ENCODE results near the gene ZDHHC16. TPM values are rescaled to one million over a fixed set of nuclear protein-coding genes. Genes with fewer than 3 reads are reported as not detected.
"Not testable (repeated sequence)": the region's sequence is repeated elsewhere in the genome, so short reads cannot be mapped to it uniquely, and the experiment has no call there.

ZDHHC16 gene
- polyA plus RNA-seq (ENCODE audit: insufficient read length in 4 of 4): 10 to 100 TPM; 34.2 to 45.8 (median 39.7) TPM

DNA sequence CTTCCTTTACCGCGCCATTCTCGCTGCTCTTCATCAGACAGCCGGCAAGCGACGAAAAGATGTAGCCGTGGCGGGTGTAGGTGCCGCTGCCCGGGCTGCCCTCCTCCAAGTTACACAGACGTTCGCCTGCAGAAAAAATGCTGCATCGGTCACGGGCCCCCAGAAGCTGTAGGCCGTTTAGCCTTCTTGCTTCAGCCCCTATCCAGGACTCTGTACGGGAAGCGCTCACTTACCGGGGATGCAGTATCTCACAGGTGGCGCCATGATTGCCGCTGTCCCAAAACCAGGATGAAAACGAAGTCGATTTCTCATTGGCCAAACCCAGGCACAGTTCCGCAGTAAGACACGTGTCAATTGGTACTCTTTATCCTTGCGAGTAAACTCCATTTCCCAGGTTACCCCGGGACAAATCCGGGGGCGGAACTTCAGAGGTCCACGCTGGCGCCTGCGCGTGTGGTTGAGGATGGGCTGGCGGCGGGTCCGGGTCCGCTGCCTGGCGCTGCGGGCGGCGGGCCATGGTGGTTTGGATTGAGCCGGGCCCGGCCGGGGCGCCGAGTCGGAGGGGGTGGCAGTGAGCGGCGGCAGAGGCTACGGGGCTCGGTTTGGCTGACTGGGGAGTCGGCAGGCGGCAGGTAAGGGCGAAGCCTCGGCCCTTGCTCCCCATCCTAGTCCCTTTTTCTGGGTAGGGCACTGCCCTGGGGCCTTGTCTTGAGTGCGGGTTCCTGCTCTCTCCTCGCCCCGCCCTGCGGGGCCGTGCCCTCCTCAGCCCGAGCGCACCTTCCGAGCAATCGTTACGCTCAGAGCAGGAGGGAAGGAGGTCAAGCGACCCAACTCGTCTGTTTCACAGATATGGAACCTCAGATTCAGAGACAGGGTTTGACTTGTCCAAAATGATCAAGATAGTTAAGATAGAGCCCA, at the start of gene ZDHHC16, which contains the start of gene EXOSC1:
ZDHHC16 (plus strand) TSS at position 454 of the 918 bp plus-strand sequence. CDS start 5,501 bp downstream, outside the sequence.
EXOSC1 (minus strand) TSS at position 285 of the 918 bp plus-strand sequence; CDS start at position 264, 21 bp downstream.
- peak; percentile 77 to 93 (median 88) for DNase-seq (ENCODE audit: low read depth in 4 of 4, low spot score in 2 of 4)

DNA sequence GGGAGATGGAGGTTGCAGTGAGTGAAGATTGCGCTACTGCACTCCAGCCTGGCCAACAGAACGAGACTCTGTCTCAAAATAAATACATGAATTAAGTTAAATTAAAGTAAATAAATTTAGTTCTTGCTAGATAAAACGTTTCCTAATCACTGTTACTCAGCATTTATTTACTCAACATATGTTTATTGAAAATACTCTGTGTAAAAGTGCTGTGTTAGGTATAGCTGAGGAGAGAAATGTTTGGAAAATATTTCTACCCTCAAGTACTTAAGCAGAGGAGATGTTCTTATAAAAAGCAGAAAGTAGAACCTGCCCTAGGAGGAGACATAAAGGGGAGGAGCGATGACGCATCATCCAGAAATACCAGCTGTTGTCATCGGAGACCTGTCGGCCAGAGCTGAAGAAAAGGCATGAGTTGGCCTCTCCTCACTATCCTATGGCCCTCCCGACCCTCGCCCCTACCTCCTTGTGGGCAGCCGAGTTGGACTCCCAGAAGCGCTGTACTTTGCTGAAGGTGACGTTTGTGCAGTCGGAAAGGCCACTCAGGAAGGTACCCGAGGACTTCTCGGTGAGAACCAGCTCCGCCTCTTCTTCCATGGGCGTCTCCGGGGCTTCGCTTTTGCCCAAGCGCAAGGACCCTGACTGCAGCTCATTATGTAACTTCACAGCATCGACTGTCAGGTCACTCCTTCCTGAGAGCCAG, 46.0 kb upstream of the ZDHHC16 start:
- no peak for DNase-seq (ENCODE audit: low read depth in 4 of 4, low spot score in 2 of 4)

DNA sequence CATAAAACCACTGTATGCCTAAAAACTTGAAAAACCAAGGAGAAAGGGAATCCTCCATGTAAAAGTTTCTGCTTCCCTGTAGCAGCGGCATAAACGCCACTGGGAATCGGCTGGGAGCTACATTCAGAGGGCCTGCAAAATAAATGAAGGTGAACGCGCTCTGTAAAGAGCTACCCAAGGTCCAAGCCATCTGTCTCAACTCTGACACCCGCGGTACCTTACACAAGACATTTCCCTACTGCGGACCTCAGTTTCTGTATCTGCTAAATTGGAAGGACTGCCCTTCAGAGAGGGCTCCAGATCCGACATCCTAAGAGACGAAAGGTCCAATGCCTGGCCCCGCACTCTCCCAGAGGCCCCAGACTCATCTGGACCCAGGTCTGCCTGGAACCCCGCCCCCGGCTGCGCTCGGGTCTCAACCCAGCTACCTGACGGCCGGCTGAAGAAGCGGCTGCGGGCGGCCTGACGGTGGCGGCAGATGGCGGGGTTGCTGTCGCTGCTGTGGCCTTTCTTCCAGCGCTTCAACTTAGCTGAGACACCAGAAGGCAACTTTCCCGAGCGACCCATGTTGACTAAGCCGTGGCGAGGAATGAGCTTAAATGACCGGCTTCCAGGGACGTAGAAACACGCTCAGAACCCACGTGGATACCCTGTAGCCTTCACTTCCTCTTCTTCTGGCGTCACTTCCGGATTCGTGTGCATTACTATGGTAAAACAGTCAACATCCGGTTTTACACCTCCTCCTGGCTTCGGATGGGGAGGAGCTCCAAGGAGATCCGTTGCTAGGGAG, 45.1 kb upstream of the ZDHHC16 start, which contains the start of gene RRP12:
RRP12 (minus strand) TSS at position 676 of the 790 bp plus-strand sequence; CDS start at position 567, 109 bp downstream.
- DNase-seq (ENCODE audit: low read depth in 4 of 4, low spot score in 2 of 4): peak; percentile 91 to 98 (median 93)

DNA sequence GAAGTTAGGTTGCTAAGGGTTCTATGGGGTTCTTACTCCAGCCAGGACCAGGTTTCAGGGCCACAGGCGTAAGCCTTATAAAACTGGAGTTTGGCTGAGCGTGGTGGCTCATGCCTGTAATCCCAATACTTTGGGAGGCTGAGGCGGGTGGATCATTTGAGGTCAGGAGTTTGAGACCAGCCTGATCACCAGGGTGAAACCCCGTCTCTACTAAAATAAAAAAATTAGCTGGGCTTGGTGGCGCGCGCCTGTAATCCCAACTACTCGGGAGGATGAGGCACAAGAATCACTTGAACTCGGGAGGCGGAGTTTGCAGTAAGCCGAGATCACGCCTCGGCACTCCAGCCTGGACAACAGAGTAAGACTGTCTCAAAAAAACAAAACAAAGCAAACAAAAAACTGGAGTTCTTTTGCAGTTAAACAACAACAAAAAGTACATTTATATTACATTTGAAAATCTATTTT, 44.5 kb upstream of the ZDHHC16 start:
- no peak for DNase-seq (ENCODE audit: low read depth in 4 of 4, low spot score in 2 of 4)

DNA sequence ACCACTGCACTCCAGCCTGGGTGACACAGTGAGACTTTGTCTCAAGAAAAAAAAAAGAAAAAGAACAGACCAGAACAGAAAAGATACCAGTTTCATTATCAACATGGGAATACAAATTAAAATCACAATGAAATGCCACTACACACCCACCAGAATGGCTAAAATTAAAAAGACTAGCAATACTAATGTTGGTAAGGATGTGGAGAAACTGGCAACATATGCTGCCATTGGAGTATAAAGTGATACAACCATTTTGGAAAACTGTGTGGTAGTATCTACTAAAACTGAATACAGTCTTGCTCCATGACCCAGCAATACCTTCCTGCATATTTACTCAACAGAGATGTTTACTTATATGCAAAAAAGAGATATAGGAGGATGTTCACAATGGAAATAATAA, 41.9 kb upstream of the ZDHHC16 start:
- no peak for DNase-seq (ENCODE audit: low read depth in 4 of 4, low spot score in 2 of 4)

DNA sequence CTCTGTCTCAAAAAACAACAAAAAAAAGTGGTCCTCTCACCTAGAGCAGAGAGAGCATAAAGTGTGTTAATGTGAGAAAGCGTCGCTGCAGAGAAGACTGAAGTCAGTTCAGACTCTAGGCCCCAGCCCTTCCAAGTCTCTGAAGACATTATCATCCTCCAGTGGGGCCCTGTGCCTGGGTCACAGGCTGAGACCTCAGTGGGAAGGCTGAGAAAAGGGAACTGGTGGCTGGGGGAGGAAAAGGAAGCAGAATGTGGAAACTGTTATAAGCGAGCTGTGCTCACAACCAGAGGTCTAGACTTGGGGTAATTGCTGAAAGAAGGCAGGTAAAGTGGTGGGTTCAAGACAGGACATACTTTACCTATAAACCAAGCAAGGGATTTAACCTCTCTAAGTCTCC, 39.9 kb upstream of the ZDHHC16 start:
- DNase-seq (ENCODE audit: low read depth in 4 of 4, low spot score in 2 of 4): no peak

DNA sequence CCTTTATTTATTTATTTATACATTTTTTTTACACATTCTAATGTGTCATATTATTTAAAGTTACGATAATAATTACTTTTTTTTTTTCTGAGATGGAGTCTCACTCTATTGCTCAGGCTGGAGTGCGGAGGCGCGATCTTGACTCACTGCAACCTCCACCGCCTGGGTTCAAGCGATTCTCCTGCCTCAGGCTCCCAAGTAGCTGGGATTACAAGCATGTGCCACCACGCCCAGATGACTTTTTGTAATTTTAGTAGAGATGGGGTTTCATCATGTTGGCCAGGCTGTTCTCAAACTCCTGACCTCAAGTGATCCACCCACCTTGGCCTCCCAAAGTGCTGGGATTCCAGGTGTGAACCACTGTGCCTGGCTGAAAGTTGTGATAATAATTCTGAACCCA, 39.5 kb upstream of the ZDHHC16 start:
- not testable (repeated sequence) for DNase-seq (ENCODE audit: low read depth in 4 of 4, low spot score in 2 of 4)

DNA sequence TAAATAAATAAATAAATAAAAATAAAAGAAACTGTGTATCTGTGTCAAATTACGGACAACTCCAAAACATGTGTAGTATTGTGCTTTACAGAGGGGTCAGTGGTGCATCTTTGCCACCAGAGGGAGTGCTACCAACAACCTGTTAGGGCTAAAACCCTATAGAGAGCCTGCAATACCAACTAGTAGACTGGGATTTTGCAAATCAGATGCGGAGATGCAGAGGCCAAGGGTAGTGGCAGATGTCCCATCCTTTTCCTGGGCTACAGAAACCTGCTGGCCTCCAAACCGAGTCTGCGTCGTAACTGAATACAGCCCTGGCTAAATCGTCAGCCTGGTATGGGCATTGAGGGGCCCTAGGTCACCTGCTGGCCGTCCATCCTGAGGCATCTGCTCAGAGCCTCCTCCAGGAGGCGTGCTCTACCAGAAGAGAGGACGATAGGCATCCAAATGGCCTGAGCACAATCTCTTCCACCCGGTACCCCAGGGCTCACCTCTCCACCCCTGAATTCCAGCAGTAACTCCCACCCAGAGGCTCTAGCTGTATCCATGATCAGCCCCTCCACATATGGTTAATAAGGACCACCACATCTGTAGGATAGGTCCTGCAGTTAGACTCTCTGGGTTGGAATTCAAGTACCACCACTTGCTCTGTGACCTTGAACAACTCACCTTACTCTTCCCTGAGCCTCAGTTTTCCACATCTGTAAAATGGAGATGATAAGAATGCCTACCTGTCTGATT, 38.6 kb upstream of the ZDHHC16 start:
- DNase-seq (ENCODE audit: low read depth in 4 of 4, low spot score in 2 of 4): no peak

DNA sequence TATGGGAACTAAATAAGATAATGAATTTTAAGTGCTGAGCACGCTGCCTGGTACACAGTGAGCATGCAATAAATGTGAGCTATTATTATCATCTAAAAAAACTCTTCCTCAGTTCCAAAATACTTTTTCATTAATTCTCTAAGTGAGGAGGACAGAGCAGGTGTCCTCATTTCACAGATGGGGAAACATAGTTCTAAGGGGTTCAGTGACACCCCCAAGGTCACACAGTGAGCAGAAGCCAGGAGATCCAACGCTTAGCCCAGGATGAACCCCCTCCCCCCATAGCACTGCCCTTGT, 38.1 kb upstream of the ZDHHC16 start:
- no peak for DNase-seq (ENCODE audit: low read depth in 4 of 4, low spot score in 2 of 4)

DNA sequence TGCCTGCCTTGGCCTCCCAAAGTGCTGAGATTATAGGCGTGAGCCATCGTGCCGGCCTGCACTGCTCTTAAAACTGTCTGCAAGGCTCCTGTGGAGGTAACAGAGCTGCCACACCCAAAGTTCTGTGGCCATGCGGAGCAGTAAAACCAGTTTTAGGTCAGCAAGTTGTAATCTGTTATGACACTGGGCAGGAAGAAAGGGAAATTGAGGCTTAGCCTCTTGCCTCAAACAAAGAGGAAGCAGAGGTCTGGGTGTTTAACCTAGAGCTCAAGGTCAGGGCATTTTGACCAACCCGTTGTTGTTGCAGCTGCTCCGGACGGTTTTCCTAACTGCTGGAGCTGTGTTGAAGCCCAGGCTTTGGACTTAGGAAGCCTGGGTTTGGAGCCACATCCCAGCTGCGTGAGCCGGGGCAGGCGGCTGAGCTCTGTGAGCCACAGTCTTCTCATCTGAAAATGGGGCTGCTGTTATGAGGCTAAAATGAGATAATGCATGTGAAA, 37.4 kb upstream of the ZDHHC16 start:
- no peak for DNase-seq (ENCODE audit: low read depth in 4 of 4, low spot score in 2 of 4)

DNA sequence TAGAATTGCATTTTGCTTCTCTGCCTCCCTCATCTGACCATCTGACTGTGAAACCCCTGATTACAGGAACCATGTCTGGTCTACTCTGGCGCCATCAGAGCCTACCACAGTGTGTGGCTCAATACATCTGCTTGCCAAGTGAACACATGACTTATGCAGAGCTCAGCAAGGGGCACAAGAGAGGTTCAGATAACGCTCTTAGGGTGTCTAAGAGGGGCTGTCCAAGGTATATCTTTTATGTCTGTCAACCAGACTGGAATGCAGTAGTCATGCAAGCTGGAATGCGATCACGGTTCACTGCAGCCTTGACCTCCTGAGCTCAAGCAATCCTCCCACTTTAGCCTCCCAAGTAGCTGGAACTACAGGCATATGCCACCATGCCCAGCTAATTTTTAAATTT, 34.6 kb upstream of the ZDHHC16 start:
- DNase-seq (ENCODE audit: low read depth in 4 of 4, low spot score in 2 of 4): no peak

DNA sequence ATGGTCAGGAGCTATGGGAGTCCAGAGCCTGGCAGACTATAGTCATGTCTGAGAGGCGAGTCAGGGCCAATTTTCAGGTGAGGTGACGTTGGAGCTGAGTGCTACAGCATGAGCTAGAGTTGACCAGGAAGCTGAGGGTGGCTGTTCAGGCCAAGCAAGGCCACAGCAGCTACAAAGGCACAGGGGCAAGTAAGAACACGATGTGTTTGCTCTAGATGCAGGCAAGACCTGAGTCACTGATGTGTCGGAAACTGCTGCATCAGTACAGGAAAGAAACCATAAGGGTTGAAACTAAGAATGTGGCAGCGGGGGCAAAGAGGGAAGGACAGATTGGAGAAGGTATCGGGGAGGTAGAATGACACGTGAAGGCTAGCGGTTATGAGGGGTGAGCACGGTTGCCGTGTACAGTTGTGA, 33.1 kb upstream of the ZDHHC16 start:
- no peak for DNase-seq (ENCODE audit: low read depth in 4 of 4, low spot score in 2 of 4)

DNA sequence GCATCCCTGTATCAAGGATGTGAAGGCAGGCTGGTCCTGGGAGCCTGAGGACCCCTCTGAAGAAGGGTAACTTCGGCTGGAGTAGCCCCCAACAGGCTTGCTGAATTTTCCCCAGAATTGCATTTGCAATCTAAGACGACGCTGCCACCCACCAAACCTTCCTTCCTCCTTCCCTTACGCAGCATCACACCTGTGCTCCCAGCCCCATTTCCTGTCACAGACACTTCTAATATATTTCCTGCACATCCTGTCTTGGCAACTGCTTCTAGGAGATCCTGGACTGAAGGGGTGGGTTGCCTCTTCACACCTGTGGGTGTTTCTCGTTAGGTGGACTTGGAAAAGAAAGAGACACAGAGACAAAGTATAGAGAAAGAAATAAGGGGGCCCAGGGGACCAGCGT, 29.4 kb upstream of the ZDHHC16 start:
- DNase-seq (ENCODE audit: low read depth in 4 of 4, low spot score in 2 of 4): no peak

DNA sequence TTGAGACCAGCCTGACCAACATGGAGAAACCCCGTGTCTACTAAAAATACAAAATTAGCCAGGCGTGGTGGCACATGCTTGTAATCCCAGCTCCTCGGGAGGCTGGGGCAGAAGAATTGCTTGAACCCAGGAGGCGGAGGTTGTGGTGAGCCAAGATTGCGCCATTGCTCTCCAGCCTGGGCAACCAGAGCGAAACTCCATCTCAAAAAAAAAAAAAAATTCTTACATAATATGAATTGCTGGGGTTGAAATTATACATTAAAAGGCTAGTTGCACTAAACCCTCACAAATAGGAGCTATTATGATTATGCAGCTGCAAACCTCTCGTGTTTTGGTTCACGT, 22.2 kb upstream of the ZDHHC16 start:
- DNase-seq (ENCODE audit: low read depth in 4 of 4, low spot score in 2 of 4): not testable (repeated sequence)

DNA sequence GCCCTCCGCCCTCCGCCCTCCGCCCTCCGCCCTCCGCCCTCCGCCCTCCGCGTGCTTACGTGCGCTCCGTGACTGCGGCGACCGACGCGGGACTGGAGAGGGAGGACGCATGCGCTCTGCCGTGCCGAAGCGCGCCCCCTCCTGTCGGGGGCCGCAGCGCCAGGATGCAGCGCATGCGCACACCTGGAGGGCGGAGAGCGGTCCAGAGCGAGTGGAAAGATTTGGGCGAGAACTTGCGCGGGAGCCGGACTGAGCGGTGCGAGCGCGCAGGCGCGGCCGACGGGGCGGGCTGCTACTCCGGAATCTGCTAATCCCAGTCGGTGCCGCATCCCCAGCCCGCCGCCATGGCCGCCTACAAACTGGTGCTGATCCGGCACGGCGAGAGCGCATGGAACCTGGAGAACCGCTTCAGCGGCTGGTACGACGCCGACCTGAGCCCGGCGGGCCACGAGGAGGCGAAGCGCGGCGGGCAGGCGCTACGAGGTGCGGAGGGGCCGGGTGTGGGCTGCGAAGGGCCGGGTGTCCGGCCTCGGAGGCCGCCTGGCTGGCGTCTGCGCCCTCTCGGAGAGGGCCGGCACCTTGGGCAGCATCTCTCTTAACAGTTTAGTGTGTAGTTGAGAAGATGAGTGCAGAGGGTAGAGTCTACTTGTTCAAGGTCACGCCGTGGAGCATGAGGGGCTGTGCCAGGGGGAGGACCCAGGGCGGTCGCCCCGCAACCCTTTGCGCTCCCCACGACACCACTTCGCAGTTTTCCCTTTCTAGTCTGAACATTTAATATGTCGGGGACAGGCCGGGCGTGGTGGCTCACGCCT, 19.8 kb upstream of the ZDHHC16 start, which contains the start of gene PGAM1:
PGAM1 (plus strand) TSS at position 228 of the 812 bp plus-strand sequence; CDS start at position 345, 117 bp downstream.
- DNase-seq (ENCODE audit: low read depth in 4 of 4, low spot score in 2 of 4): peak; percentile 85 to 91 (median 90)

DNA sequence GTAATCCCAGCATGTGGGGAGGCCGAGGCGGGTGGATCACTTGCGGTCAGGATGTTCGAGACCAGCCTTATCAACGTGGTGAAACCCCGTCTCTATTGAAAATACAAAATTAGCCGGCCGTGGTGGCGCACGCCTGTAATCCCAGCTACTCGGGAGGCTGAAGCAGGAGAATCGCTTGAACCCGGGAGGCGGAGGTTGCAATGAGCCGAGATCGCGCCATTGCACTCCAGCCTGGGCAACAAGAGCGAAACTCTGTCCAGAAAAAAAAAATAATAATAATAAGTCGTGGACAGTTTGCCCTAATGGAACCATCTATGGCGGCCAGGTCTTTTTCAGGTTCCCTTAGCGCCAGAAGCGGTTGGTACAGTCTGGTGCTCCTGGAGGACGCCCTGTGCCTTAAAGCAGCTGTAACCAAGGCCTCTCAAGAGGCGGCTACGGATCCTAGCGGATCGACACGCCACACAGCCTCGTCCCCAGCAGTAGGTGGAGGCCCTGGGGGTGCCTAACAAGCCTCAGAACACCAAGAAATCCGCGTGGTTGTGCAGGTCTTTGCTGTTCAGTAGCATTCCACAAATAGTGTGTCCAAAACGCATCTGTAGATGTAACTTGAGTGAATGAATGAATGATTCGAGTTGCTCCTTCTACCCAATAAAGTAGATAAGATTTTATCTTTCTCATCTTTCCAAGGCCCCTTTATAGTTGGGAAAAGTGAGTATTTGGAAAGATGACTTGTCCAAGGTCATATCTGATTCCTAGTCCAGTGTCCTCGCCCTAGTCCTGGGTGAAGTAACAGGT, 19.0 kb upstream of the ZDHHC16 start:
- no peak for DNase-seq (ENCODE audit: low read depth in 4 of 4, low spot score in 2 of 4)

DNA sequence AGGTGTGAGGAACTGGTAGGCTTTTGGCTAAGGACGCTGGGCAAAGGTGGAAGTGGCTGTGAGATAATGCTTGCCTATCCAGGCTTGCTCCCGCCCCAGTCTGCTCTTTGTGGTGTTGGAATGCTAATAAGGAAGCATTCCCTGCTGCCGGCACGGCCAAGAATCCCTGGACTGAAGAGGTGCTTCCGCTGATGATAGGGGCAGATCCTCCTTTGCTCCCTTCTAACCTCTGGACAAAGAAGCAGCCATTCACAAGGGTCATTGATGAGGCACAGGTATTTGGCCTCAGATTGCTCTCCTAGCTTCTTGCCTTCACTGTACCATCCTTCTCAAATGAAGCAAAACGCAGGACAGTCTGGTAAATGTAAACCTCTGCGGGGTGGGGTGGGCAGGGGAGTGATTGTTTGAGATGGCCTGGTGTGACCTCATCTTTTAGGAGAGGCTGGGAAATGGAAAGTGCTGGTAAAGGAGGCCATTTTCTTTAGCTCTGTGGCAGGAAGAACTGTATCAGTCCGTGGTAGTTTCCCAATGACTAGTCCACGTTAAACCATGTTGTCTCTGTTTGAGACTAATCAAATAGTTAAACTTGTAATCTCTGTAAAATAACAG, 18.3 kb upstream of the ZDHHC16 start:
- no peak for DNase-seq (ENCODE audit: low read depth in 4 of 4, low spot score in 2 of 4)

DNA sequence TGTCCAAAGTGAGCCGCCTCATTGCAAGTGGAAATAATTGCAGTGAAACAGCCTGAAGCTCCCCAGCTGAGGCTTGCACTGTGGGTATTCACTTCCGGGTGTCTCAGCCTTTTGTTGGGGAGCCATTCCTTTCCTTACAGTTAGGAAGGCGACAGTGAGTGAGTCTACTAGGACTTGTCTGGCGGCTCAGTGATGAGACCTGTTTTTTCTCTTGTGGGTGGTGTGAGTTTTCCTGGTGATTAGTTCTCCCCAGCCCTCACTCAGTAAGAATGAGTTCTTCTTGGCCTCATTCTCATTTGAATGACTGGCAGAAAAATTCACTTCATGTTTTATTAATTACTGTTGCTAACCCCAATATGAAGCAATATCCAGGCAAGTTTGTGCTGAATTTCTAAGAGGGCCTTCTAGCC, 17.4 kb upstream of the ZDHHC16 start:
- no peak for DNase-seq (ENCODE audit: low read depth in 4 of 4, low spot score in 2 of 4)

All from left renal cortex interstitium (tissue), 4 donors.